H1 (cell line): ENCODE results near the gene LCP1. TPM values are rescaled to one million over a fixed set of nuclear protein-coding genes. Genes with fewer than 3 reads are reported as not detected.

ENCODE experiments used
- CTCF ChIA-PET: fragments of 300-600 bp; sonication (Branson Sonifier 250); formaldehyde crosslinking; loops from one replicate; lab custom pipeline; 2021; ENCODE audit not compliant: partially characterized antibody; lab: Charles Lee
- POLR2A ChIA-PET: fragments of 300-600 bp; sonication (Branson Sonifier 250); formaldehyde crosslinking; loops from one replicate; lab custom pipeline; 2021; ENCODE audit warnings: inconsistent platforms; ENCODE audit not compliant: partially characterized antibody; lab: Charles Lee
- DNase-seq, 2 experiments: peaks; one replicate each; pipeline versions ENCODE4 v3.0.0 to v3.0.0-alpha.2; 2010 to 2022; ENCODE audit warnings: low spot score in 2 of 2, low read depth in 1 of 2, mixed read lengths in 1 of 2
- FAIRE-seq: peaks from 2 replicates; lab custom pipeline; 2011; peaks lifted over from hg19 to GRCh38; lab: Jason Lieb, UNC
- H2AFZ ChIP-seq: 2 replicates; pipeline ENCODE4 v1.8.1; 2012; ENCODE audit warnings: low read length, inconsistent platforms
- H2AK5ac ChIP-seq: 2 replicates; pipeline ENCODE4 v1.6.1; 2013; ENCODE audit warnings: low read depth, low read length
- H2BK120ac ChIP-seq: replicated peaks from 2 replicates; pipeline ENCODE3; 2013; ENCODE audit warnings: low read depth, low read length, inconsistent platforms
- H2BK12ac ChIP-seq: 2 replicates; pipeline ENCODE4 v1.6.1; 2013; ENCODE audit warnings: low read depth, low read length
- H2BK15ac ChIP-seq: 2 replicates; pipeline ENCODE4 v1.6.1; 2013; ENCODE audit warnings: low read length
- H2BK20ac ChIP-seq: 2 replicates; pipeline ENCODE4 v1.6.1; 2013; ENCODE audit warnings: low read length
- H2BK5ac ChIP-seq: 2 replicates; pipeline ENCODE4 v1.6.1; 2013; ENCODE audit warnings: low read depth, low read length
- H3K14ac ChIP-seq: 2 replicates; pipeline ENCODE4 v1.6.1; 2013; ENCODE audit warnings: inconsistent platforms; ENCODE audit not compliant: insufficient read length
- H3K18ac ChIP-seq: 2 replicates; pipeline ENCODE4 v1.6.1; 2013; ENCODE audit warnings: low read length; ENCODE audit errors: extremely low read depth
- H3K23ac ChIP-seq: 2 replicates; pipeline ENCODE4 v1.6.1; 2013; ENCODE audit warnings: inconsistent platforms; ENCODE audit not compliant: insufficient read length
- H3K23me2 ChIP-seq: 2 replicates; pipeline ENCODE4 v1.6.1; 2013; ENCODE audit warnings: low read depth, low read length
- H3K27ac ChIP-seq: 2 replicates; pipeline ENCODE4 v1.6.1; 2011; ENCODE audit warnings: low read depth, low read length, inconsistent platforms
- H3K27me3 ChIP-seq, 4 experiments: replicated peaks in 1 of 4; 1 replicate in 1 of 4; 2 replicates in 3 of 4; pipeline versions ENCODE4 v1.6.1 to v1.8.1; 2011 to 2013; ENCODE audit warnings: low read length in 3 of 4, mild to moderate bottlenecking in 3 of 4, inconsistent platforms in 2 of 4, mixed read lengths in 2 of 4, moderate library complexity in 1 of 4; ENCODE audit not compliant: control insufficient read depth in 3 of 4, insufficient read depth in 3 of 4; ENCODE audit errors: extremely low read depth in 1 of 4
- H3K36me3 ChIP-seq, 4 experiments: 2 replicates each; pipeline versions ENCODE4 v1.6.1 to v1.8.1; 2011 to 2013; ENCODE audit warnings: mild to moderate bottlenecking in 4 of 4, low read length in 3 of 4, moderate library complexity in 2 of 4, control low read depth in 1 of 4, inconsistent platforms in 1 of 4; ENCODE audit not compliant: insufficient read depth in 4 of 4, control insufficient read depth in 2 of 4
- H3K4ac ChIP-seq: replicated peaks from 2 replicates; pipeline ENCODE3; 2013; ENCODE audit warnings: low read length, low read depth, mixed read lengths, inconsistent platforms; ENCODE audit not compliant: insufficient read length
- H3K4me1 ChIP-seq, 4 experiments: replicated peaks in 1 of 4; 1 replicate in 1 of 4; 2 replicates in 3 of 4; pipeline versions ENCODE4 v1.6.1 to v1.8.1; 2011 to 2013; ENCODE audit warnings: low read length in 3 of 4, inconsistent platforms in 2 of 4, mixed read lengths in 1 of 4; ENCODE audit not compliant: insufficient read depth in 4 of 4, control insufficient read depth in 3 of 4
- H3K4me2 ChIP-seq, 2 experiments: 2 replicates each; pipeline versions ENCODE4 v1.6.1 to v1.8.1; 2011 to 2013; ENCODE audit warnings: low read depth in 2 of 2, low read length in 2 of 2, control low read depth in 1 of 2, inconsistent platforms in 1 of 2, mild to moderate bottlenecking in 1 of 2; ENCODE audit not compliant: insufficient read depth in 1 of 2
- H3K4me3 ChIP-seq, 4 experiments: fragments of 200-600, 300-600 bp in 1 of 4; sonication (generic), shearing (Covaris generic), sonication (Bioruptor Twin) in 1 of 4; 2 replicates each; pipeline versions ENCODE4 v1.5.1 to v1.8.1; 2011 to 2016; ENCODE audit warnings: low read length in 4 of 4, low read depth in 3 of 4, control low read depth in 2 of 4, inconsistent platforms in 2 of 4, mild to moderate bottlenecking in 2 of 4, mixed read lengths in 1 of 4, moderate library complexity in 1 of 4; ENCODE audit not compliant: insufficient read depth in 2 of 4; ENCODE audit errors: extremely low read depth in 1 of 4
- H3K56ac ChIP-seq: replicated peaks from 2 replicates; pipeline ENCODE3; 2013; ENCODE audit warnings: low read depth, mild to moderate bottlenecking, mixed read lengths, low read length, inconsistent platforms; ENCODE audit not compliant: insufficient read length
- H3K79me1 ChIP-seq: 2 replicates; pipeline ENCODE4 v1.6.1; 2013; ENCODE audit warnings: low read depth, low read length, control low read depth
- H3K79me2 ChIP-seq, 2 experiments: 2 replicates each; pipeline versions ENCODE4 v1.6.1 to v1.8.1; 2012 to 2013; ENCODE audit warnings: low read length in 2 of 2, mild to moderate bottlenecking in 2 of 2, inconsistent platforms in 1 of 2; ENCODE audit not compliant: insufficient read depth in 2 of 2, control insufficient read depth in 1 of 2
- H3K9ac ChIP-seq, 4 experiments: replicated peaks in 1 of 4; 1 replicate in 1 of 4; 2 replicates in 3 of 4; pipeline versions ENCODE4 v1.6.1 to v1.8.1; 2011 to 2013; ENCODE audit warnings: low read depth in 3 of 4, low read length in 3 of 4, control low read depth in 2 of 4, mild to moderate bottlenecking in 2 of 4, moderate library complexity in 2 of 4, inconsistent platforms in 1 of 4; ENCODE audit errors: extremely low read depth in 1 of 4
- H3K9me3 ChIP-seq, 2 experiments: 2 replicates each; pipeline versions ENCODE4 v1.6.1 to v1.8.1; 2012 to 2013; ENCODE audit warnings: mild to moderate bottlenecking in 2 of 2, moderate library complexity in 2 of 2, control low read depth in 1 of 2, inconsistent platforms in 1 of 2, low read depth in 1 of 2, low read length in 1 of 2, mixed read lengths in 1 of 2; ENCODE audit not compliant: insufficient read depth in 2 of 2
- H4K20me1 ChIP-seq, 2 experiments: replicated peaks in 1 of 2; 2 replicates each; pipeline versions ENCODE3 to v1.8.1; 2011 to 2013; ENCODE audit warnings: inconsistent platforms in 2 of 2, low read length in 2 of 2, mild to moderate bottlenecking in 1 of 2; ENCODE audit not compliant: insufficient read depth in 2 of 2, control insufficient read depth in 1 of 2
- H4K5ac ChIP-seq: 2 replicates; pipeline ENCODE4 v1.6.1; 2013; ENCODE audit warnings: low read length, low read depth, mixed read lengths, inconsistent platforms; ENCODE audit not compliant: insufficient read length
- H4K8ac ChIP-seq: 2 replicates; pipeline ENCODE4 v1.8.0; 2013; ENCODE audit warnings: mild to moderate bottlenecking, moderate library complexity, low read length, inconsistent platforms; ENCODE audit not compliant: insufficient read depth; ENCODE audit errors: extremely low read depth
- H4K91ac ChIP-seq: replicated peaks from 2 replicates; pipeline ENCODE3; 2013; ENCODE audit warnings: low read length, mixed read lengths, inconsistent platforms; ENCODE audit not compliant: insufficient read length
- CEBPB ChIP-seq: IDR thresholded peaks from 2 replicates; pipeline ENCODE4 v1.6.1; 2012; ENCODE audit warnings: low read depth, low read length
- EP300 ChIP-seq, 2 experiments: IDR thresholded peaks; 1 replicate in 1 of 2; 2 replicates in 1 of 2; pipeline ENCODE4 v1.6.1; 2011 to 2012; ENCODE audit warnings: low read depth in 2 of 2, low read length in 2 of 2, mild to moderate bottlenecking in 2 of 2, borderline replicate concordance in 1 of 2, inconsistent platforms in 1 of 2, moderate library complexity in 1 of 2
- NRF1 ChIP-seq: IDR thresholded peaks from 2 replicates; pipeline ENCODE4 v1.6.1; 2011; ENCODE audit warnings: mild to moderate bottlenecking, low read depth, low read length, improper control_type of control experiment
- POLR2AphosphoS5 ChIP-seq: IDR thresholded peaks from 2 replicates; pipeline ENCODE4 v1.6.1; 2011; ENCODE audit warnings: low read depth, low read length
- RNF2 ChIP-seq: fragments of 200-900, 300-1000 bp; sonication (generic); IDR thresholded peaks from 2 replicates; pipeline ENCODE4 v1.7.1; 2016; ENCODE audit warnings: borderline replicate concordance, low read depth, mild to moderate bottlenecking, antibody characterized with exemption, low read length; ENCODE audit not compliant: poor library complexity, severe bottlenecking; ENCODE audit errors: missing control alignments
- SIN3A ChIP-seq, 2 experiments: IDR thresholded peaks in 1 of 2; conservative IDR thresholded peaks in 1 of 2; 2 replicates each; pipeline ENCODE4 v1.6.1; 2011 to 2012; ENCODE audit warnings: low read length in 2 of 2, improper control_type of control experiment in 1 of 2, low read depth in 1 of 2, mild to moderate bottlenecking in 1 of 2
- SIRT6 ChIP-seq: IDR thresholded peaks from one replicate; pipeline ENCODE4 v1.7.1; 2012; ENCODE audit warnings: low read length, inconsistent platforms
- SP1 ChIP-seq: IDR thresholded peaks from 2 replicates; pipeline ENCODE4 v1.6.1; 2011; ENCODE audit warnings: low read depth, low read length
- SP2 ChIP-seq: IDR thresholded peaks from 2 replicates; pipeline ENCODE4 v1.6.1; 2012; ENCODE audit warnings: mild to moderate bottlenecking, low read length, inconsistent platforms
- TAF1 ChIP-seq: IDR thresholded peaks from 2 replicates; pipeline ENCODE4 v1.6.1; 2011; ENCODE audit warnings: mild to moderate bottlenecking, low read depth, low read length
- WGBS, 2 experiments: shearing (Covaris generic) in 1 of 2; methylation state at CpG; one replicate each; pipeline versions ENCODE4 v1.1.6 to v1.1.7; 2013 to 2015; ENCODE audit warnings: low lambda C conversion rate in 2 of 2, mixed read lengths in 2 of 2, inconsistent platforms in 1 of 2, low coverage in 1 of 2, missing lambda C conversion rate in 1 of 2; ENCODE audit not compliant: insufficient replicate concordance in 2 of 2, insufficient coverage in 1 of 2, insufficient read length in 1 of 2; ENCODE audit errors: extremely low coverage in 1 of 2, missing lambda C conversion rate in 1 of 2; 5-methylcytosine and 5-hydroxymethylcytosine counted together
- polyA plus RNA-seq, 7 experiments: library from polyadenylated mRNA; depleted of rRNA in 3 of 7; stranded (reverse) in 5 of 7; unstranded in 2 of 7; fragments of >200 nt in 5 of 7; fragments of 200-250 nt in 2 of 7; gene quantifications; 1 replicate in 5 of 7; 2 replicates in 1 of 7; 4 replicates in 1 of 7; pipeline versions ENCODE4 v1.2.1 to v1.2.3, GENCODE V29; 2011 to 2013; ENCODE audit warnings: missing spikeins in 2 of 7, mixed read lengths in 2 of 7
- total RNA-seq: library from RNA; stranded (reverse); fragmentation: NEBNext Ultra II Directional; extraction: Animal tissue kit (Norgen Biotek cat#: 25700); gene quantifications from 2 replicates; pipeline ENCODE4 v1.2.1, GENCODE V29; 2021

The LCP1 gene
- total and polyA plus RNA-seq, 2 of the 8 experiments (the other 6 are each of a cell fraction or from before 2014, with no cell fraction given), result 0.65 to 4.3 TPM

GRCh38 chr13:46142776-46143175 lies 39.2 kb downstream of the LCP1 start:
- Histone ChIP-seq H3K79me1 (no peaks in the 10 kb centered on the region), H2BK120ac (no peak overlapping the region), H4K20me1 (peaks cover 0 to under 1% of the 10 kb centered on the region in 2 experiments), H2BK20ac (no peak overlapping the region), H3K4ac (no peak overlapping the region), H3K27ac (no peak overlapping the region), H4K8ac (no peak overlapping the region), H4K5ac (no peak overlapping the region), H2BK12ac (no peak overlapping the region), H2BK15ac (no peak overlapping the region), H3K14ac (no peak overlapping the region), H2BK5ac (no peak overlapping the region), H3K4me2 (no peak overlapping the region), H3K27me3 (no peaks in the 10 kb centered on the region), H3K9ac (no peak overlapping the region), H3K4me1 (no peaks in the 10 kb centered on the region; a peak in 1 of 7 replicates), H3K79me2 (no peaks in the 10 kb centered on the region), H3K18ac (no peak overlapping the region), H2AFZ (no peak overlapping the region), H3K4me3 (no peak overlapping the region), H2AK5ac (no peak overlapping the region), H4K91ac (no peak overlapping the region), H3K23ac (no peak overlapping the region), H3K36me3 (no peaks in the 10 kb centered on the region), H3K23me2 (no peaks in the 10 kb centered on the region), H3K9me3 (no peaks in the 10 kb centered on the region), H3K56ac (no peak overlapping the region)
- FAIRE-seq, result no peak
- ChIA-PET POLR2A (no interaction called here), CTCF (interaction anchor here (0.7 to 1.4 kb wide), 5 partner anchors 8 to 424 kb away, joined by 3 to 5 read pairs (median 3); no protein-coding TSS in a partner anchor)
- TF ChIP-seq SP2, result no peak
- TF ChIP-seq CEBPB, result no peak
- TF ChIP-seq RNF2, result no peak
- TF ChIP-seq EP300 (IDR thresholded peaks at IDR 0.05; ENCODE audit: borderline replicate concordance in 1 of 2, low read depth in 2 of 2, low read length in 2 of 2), result no peak
- no peak for TF ChIP-seq SIRT6
- TF ChIP-seq SIN3A (conservative IDR thresholded peaks at IDR 0.05 in 1 of 2, IDR thresholded peaks at IDR 0.05 in 1 of 2; ENCODE audit: low read depth in 1 of 2, low read length in 2 of 2), result no peak
- TF ChIP-seq SP1, result no peak
- TF ChIP-seq NRF1, result no peak
- TF ChIP-seq POLR2AphosphoS5, result no peak
- no peak for TF ChIP-seq TAF1
- WGBS, 2 experiments, result 83% methylated on average over 3 of the region's 3 CpGs; no CpG with 5 or more reads in 1 of the 2 experiments
- no peak for DNase-seq
